ENCODE results near the gene FILIP1L.

FILIP1L gene

GRCh38 chr3:100149130-100149529 lies 34.8 kb upstream of the FILIP1L start:
- Histone ChIP-seq H4K20me1 (ENCODE audit: insufficient read depth, low read length, poor library complexity, severe bottlenecking) (no peaks in the 10 kb centered on the region), H3F3A (ENCODE audit: low read depth) (no peaks in the 10 kb centered on the region)
- TF ChIP-seq CTCF (conservative IDR thresholded peaks at IDR 0.05; ENCODE audit: low read length), result no peak
- TF ChIP-seq EZH2phosphoT487 (IDR thresholded peaks at IDR 0.05; ENCODE audit: borderline replicate concordance), result no peak

GRCh38 chr3:100144255-100144866 lies 30.1 kb upstream of the FILIP1L start:
- Histone ChIP-seq H3K9me2 (replicated peaks; ENCODE audit: low read depth, low read length) (no peaks in the 10 kb centered on the region), H4K20me1 (ENCODE audit: insufficient read depth, low read length, poor library complexity, severe bottlenecking) (no peaks in the 10 kb centered on the region), H3K9ac (ENCODE audit: low read depth, low read length, poor library complexity, severe bottlenecking) (no peak overlapping the region), H3K4me2 (ENCODE audit: low read depth, low read length, poor library complexity, severe bottlenecking) (no peak overlapping the region), H3F3A (ENCODE audit: low read depth) (no peaks in the 10 kb centered on the region), H2AFZ (ENCODE audit: low read length) (no peak overlapping the region), H3K27me3 (ENCODE audit: insufficient read depth, low read length, poor library complexity, severe bottlenecking) (no peaks in the 10 kb centered on the region), H3K79me2 (ENCODE audit: insufficient read depth, low read length) (no peaks in the 10 kb centered on the region), H3K4me1 (ENCODE audit: insufficient read depth, low read length, poor library complexity, severe bottlenecking) (peaks cover 6% of the 10 kb centered on the region), H3K4me3 (ENCODE audit: low read length, poor library complexity, severe bottlenecking) (no peak overlapping the region), H3K36me3 (ENCODE audit: insufficient read depth, low read length) (no peaks in the 10 kb centered on the region), H3K9me3 (ENCODE audit: insufficient read depth, low read depth, low read length) (peaks cover 12% of the 10 kb centered on the region; the same call in 1 of the 2 replicates)
- TF ChIP-seq CTCF (conservative IDR thresholded peaks at IDR 0.05; ENCODE audit: low read length) (no peak), EZH2phosphoT487 (IDR thresholded peaks at IDR 0.05; ENCODE audit: borderline replicate concordance) (no peak)

More at GRCh38 chr3:100149130-100149529, 34.8 kb upstream of the FILIP1L start:
- Histone ChIP-seq H3K4me3 (ENCODE audit: low read length, poor library complexity, severe bottlenecking) (no peak overlapping the region), H3K4me2 (ENCODE audit: low read depth, low read length, poor library complexity, severe bottlenecking) (no peak overlapping the region), H3K36me3 (ENCODE audit: insufficient read depth, low read length) (no peaks in the 10 kb centered on the region), H3K4me1 (ENCODE audit: insufficient read depth, low read length, poor library complexity, severe bottlenecking) (peaks cover 6% of the 10 kb centered on the region), H2AFZ (ENCODE audit: low read length) (no peak overlapping the region), H3K79me2 (ENCODE audit: insufficient read depth, low read length) (no peaks in the 10 kb centered on the region), H3K27me3 (ENCODE audit: insufficient read depth, low read length, poor library complexity, severe bottlenecking) (no peaks in the 10 kb centered on the region), H3K9me2 (replicated peaks; ENCODE audit: low read depth, low read length) (no peaks in the 10 kb centered on the region), H3K9ac (ENCODE audit: low read depth, low read length, poor library complexity, severe bottlenecking) (no peak overlapping the region), H3K9me3 (ENCODE audit: insufficient read depth, low read depth, low read length) (no peaks in the 10 kb centered on the region)

GRCh38 chr3:100141586-100141985 lies 27.3 kb upstream of the FILIP1L start:
- H3K36me3 ChIP-seq (ENCODE audit: insufficient read depth, low read length), result no peaks in the 10 kb centered on the region
- no peak overlapping the region for H2AFZ ChIP-seq (ENCODE audit: low read length)
- H3K4me2 ChIP-seq (ENCODE audit: low read depth, low read length, poor library complexity, severe bottlenecking), result no peak overlapping the region
- peaks cover 12% of the 10 kb centered on the region; the same call in 1 of the 2 replicates for H3K9me3 ChIP-seq (ENCODE audit: insufficient read depth, low read depth, low read length)
- H3K9me2 ChIP-seq (replicated peaks; ENCODE audit: low read depth, low read length), result no peaks in the 10 kb centered on the region
- no peak overlapping the region for H3K4me3 ChIP-seq (ENCODE audit: low read length, poor library complexity, severe bottlenecking)
- H3K79me2 ChIP-seq (ENCODE audit: insufficient read depth, low read length), result no peaks in the 10 kb centered on the region
- peaks cover 11% of the 10 kb centered on the region for H3K4me1 ChIP-seq (ENCODE audit: insufficient read depth, low read length, poor library complexity, severe bottlenecking)
- H3K9ac ChIP-seq (ENCODE audit: low read depth, low read length, poor library complexity, severe bottlenecking), result no peak overlapping the region
- H3F3A ChIP-seq (ENCODE audit: low read depth), result no peaks in the 10 kb centered on the region
- TF ChIP-seq CTCF (conservative IDR thresholded peaks at IDR 0.05; ENCODE audit: low read length) (no peak), EZH2phosphoT487 (IDR thresholded peaks at IDR 0.05; ENCODE audit: borderline replicate concordance) (no peak)
- no peaks in the 10 kb centered on the region for H4K20me1 ChIP-seq (ENCODE audit: insufficient read depth, low read length, poor library complexity, severe bottlenecking)
- no peaks in the 10 kb centered on the region for H3K27me3 ChIP-seq (ENCODE audit: insufficient read depth, low read length, poor library complexity, severe bottlenecking)

Measured in Loucy (cell line).